BJ (cell line): ENCODE results near the gene NT5DC1. TPM values are rescaled to one million over a fixed set of nuclear protein-coding genes. Genes with fewer than 3 reads are reported as not detected.
"Not testable (repeated sequence)": the region's sequence is repeated elsewhere in the genome, so short reads cannot be mapped to it uniquely, and the experiment has no call there.

Source experiments
- CTCF ChIA-PET: fragments of 350-600 bp; formaldehyde crosslinking; extraction: SDS; loops from one replicate; lab custom pipeline; 2021; ENCODE audit warnings: antibody characterized with exemption, inconsistent platforms; lab: Yijun Ruan, JAX
- POLR2A ChIA-PET: fragments of 300-600 bp; sonication (Branson Sonifier 250); formaldehyde crosslinking; extraction: SDS; loops from one replicate; lab custom pipeline; 2021; ENCODE audit warnings: antibody characterized with exemption; lab: Charles Lee
- DNase-seq: peaks from one replicate; pipeline ENCODE4 v3.0.0-alpha.2; 2011; ENCODE audit warnings: low read depth
- H3K27me3 ChIP-seq: 2 replicates; pipeline ENCODE4 v1.6.0; 2011; ENCODE audit warnings: low read length; ENCODE audit not compliant: control insufficient read depth, insufficient read depth
- H3K36me3 ChIP-seq: 2 replicates; pipeline ENCODE4 v1.5.1; 2011; ENCODE audit warnings: low read length; ENCODE audit not compliant: control insufficient read depth, insufficient read depth
- H3K4me3 ChIP-seq: 2 replicates; pipeline ENCODE4 v1.5.1; 2011; ENCODE audit warnings: low read depth, mild to moderate bottlenecking, control low read depth, low read length
- polyA plus RNA-seq: library from polyadenylated mRNA; depleted of rRNA; stranded (reverse); fragments of >200 nt; gene quantifications from 2 replicates; pipeline ENCODE4 v1.2.3, GENCODE V29; 2011
- TF ChIP-seq, protein P1 (sequence below): IDR thresholded peaks from 2 replicates; pipeline ENCODE4 v1.5.1; 2011; ENCODE audit warnings: low read depth, mild to moderate bottlenecking, control low read depth, inconsistent platforms, low read length, moderate library complexity; ENCODE audit not compliant: insufficient read depth

The NT5DC1 gene
- polyA plus RNA-seq, 1 experiment = 12.3 TPM

DNA sequence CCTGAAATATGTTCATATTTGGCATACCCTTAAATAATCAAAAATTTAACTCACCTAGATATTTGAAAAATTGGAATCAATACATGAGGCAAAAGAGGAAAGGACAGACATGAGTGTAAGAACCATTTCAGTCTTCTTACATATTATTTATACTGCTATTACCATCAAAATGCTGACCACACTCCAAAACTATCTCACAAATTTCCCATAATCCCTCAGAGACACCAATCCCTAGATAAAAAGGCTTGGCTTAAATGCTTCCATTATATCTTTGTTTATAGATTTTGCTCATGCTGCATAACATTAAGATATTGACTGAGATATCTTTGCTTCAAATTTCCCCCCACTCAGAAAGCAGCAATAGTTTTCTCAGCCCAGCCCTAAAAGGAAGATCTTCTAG, 11.7 kb upstream of the NT5DC1 start:
- CTCF ChIA-PET = no interaction called here
- Histone ChIP-seq H3K27me3 (no peaks in the 10 kb centered on the region), H3K4me3 (no peak overlapping the region), H3K36me3 (no peaks in the 10 kb centered on the region)
- TF ChIP-seq, protein P1, sequence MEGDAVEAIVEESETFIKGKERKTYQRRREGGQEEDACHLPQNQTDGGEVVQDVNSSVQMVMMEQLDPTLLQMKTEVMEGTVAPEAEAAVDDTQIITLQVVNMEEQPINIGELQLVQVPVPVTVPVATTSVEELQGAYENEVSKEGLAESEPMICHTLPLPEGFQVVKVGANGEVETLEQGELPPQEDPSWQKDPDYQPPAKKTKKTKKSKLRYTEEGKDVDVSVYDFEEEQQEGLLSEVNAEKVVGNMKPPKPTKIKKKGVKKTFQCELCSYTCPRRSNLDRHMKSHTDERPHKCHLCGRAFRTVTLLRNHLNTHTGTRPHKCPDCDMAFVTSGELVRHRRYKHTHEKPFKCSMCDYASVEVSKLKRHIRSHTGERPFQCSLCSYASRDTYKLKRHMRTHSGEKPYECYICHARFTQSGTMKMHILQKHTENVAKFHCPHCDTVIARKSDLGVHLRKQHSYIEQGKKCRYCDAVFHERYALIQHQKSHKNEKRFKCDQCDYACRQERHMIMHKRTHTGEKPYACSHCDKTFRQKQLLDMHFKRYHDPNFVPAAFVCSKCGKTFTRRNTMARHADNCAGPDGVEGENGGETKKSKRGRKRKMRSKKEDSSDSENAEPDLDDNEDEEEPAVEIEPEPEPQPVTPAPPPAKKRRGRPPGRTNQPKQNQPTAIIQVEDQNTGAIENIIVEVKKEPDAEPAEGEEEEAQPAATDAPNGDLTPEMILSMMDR = no peak
- no peak for DNase-seq
- POLR2A ChIA-PET = no interaction called here

DNA sequence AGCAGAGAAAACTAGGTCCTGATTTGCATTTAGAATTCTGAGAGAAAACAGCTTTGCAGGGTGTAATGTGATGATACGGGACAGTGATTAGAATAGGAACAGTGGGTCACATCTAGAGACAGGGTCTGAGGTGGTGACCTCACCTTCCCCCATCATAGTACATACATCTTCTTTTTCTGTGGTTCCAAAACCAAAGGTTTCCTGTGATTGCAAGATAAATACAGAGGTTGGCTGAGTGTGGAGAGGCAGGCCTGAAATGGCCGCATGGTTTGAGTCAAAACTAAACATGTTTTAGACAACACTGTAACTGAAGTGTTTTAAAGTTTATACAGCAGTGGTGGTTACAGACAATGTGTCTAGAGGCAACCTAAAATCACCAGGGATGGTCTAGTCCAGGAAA, 10.4 kb upstream of the NT5DC1 start:
- ChIA-PET CTCF (no interaction called here), POLR2A (no interaction called here)
- TF ChIP-seq, protein P1 = no peak
- Histone ChIP-seq H3K36me3 (no peaks in the 10 kb centered on the region), H3K4me3 (no peak overlapping the region), H3K27me3 (no peaks in the 10 kb centered on the region)
- no peak for DNase-seq

DNA sequence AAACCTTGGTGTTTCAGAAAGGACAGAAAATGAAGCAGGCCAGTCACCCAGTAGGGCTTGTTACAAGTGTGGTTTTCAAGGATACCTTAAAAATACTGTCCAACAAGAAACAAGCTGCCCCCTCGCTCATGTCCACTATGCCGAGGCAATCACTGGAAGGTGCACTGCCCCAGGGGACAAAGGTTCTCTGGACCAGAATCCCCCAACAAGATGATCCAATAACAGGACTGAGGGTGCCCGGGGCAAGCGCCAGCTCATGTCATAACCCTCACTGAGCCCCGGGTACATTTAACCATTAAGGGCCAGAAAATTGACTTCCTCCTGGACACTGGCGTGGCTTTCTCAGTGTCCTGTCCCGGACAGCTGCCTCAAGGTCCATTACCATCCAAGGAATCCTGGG, 6.6 kb upstream of the NT5DC1 start:
- ChIA-PET CTCF (interaction anchor here (1.6 kb wide), 1 partner anchor 76 kb away, joined by 4 read pairs; no protein-coding TSS in a partner anchor), POLR2A (no interaction called here)
- no peak overlapping the region for H3K4me3 ChIP-seq
- TF ChIP-seq, protein P1 = no peak
- no peaks in the 10 kb centered on the region for H3K27me3 ChIP-seq
- H3K36me3 ChIP-seq = no peaks in the 10 kb centered on the region
- DNase-seq = no peak

DNA sequence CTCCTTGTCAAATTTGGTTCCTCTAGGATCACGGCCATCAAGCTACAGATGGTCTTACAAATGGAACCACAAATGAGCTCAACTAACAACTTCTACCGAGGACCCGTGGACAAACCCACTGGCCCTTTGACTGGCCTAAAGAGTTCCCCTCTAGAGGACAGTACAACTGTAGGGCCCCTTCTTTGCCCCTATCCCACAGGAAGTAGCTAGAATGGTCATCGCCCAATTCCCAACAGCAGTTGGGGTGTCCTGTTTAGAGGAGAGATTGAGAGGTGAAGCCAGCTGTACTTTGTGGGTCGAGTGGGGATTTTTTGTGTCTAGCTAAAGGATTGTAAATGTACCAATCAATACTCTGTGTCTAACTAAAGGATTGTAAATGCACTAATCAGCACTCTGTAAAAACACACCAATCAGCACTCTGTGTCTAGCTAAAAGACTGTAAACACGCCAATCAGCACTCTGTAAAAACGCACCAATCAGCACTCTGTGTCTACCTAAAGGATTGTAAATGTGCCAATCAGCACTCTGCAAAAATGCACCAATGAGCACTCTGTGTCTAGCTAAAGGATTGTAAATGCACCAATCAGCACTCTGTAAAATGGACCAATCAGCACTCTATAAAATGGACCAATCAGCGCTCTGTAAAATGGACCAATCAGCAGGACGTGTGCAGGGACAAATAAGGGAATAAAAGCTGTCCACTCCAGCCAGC, 4.4 kb upstream of the NT5DC1 start:
- CTCF ChIA-PET = interaction anchor here (0.7 to 5.0 kb wide), 13 partner anchors 9 to 751 kb away, joined by 3 to 74 read pairs (median 4); no protein-coding TSS in a partner anchor
- POLR2A ChIA-PET, DNase-seq, H3K4me3 ChIP-seq, H3K27me3 ChIP-seq, H3K36me3 ChIP-seq: not testable (repeated sequence)

DNA sequence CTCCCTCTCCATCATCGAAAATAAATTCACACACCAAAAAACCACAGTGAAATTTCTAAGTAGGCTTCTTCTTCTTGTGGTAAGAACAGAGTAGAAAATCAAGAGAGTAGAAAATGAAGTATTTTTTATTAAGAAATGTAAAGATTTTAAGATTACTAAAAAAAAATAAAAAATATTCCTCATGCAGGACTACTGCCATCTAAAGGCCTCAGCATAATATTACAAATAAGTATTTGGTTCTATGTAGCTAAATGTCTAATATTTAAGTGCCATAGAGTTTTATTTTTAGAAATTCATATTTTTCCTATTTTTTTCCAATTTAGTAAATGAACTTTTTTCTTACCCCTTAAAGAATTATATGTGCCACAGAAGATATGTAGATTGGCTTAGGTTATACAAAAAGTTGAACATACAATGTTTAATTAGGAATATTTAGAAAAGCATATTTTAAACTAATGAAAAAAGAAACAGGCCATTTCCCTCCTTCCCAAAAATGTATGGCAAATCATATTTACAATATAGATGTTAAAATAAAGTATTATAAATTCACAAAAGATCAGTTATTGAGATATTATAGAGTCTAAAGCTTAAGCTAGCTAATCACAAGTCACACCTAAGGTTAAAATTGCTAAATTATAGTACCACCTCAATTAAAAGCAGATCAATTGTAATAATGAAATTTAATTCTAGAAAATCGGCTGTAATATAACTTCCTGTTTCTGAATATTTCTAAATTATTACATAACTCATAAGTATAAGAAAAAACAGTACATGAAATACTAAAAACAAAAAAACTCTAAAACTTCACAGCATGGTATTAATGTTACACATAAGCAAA, 3.5 kb upstream of the NT5DC1 start:
- DNase-seq = no peak
- ChIA-PET POLR2A (no interaction called here), CTCF (interaction anchor here (0.6 to 5.0 kb wide), 19 partner anchors 10 to 750 kb away, joined by 3 to 74 read pairs (median 3); partner anchors contain the start of gene FRK)

More for the DNA sequence above, 3.5 kb upstream of the NT5DC1 start:
- Histone ChIP-seq H3K4me3 (no peak overlapping the region), H3K27me3 (no peaks in the 10 kb centered on the region), H3K36me3 (no peaks in the 10 kb centered on the region)
- TF ChIP-seq, protein P1 = peak; percentile 45
